HepG2 (cell line): ENCODE data around the gene CDC25C. TPM values are rescaled to one million over a fixed set of nuclear protein-coding genes. Genes with fewer than 3 reads are reported as not detected.

Experiments used
- ATAC-seq: fragments of 200-7000 bp; cut with Tn5 transposase; 3 replicates; pipeline ENCODE4 v1.9.1; 2020; ENCODE audit warnings: mild to moderate bottlenecking, moderate library complexity
- BruUV-seq: library from RNA; stranded (reverse); fragments of 400-500 nt; replicated peaks from 2 replicates; lab custom pipeline; 2021; lab: Mats Ljungman, UMichigan
- CTCF ChIA-PET: fragments of 300-600 bp; formaldehyde crosslinking; extraction: SDS; loops from one replicate; lab custom pipeline; 2021; ENCODE audit warnings: low total read pairs, inconsistent platforms, low intra/inter-chr PET ratio; lab: Yijun Ruan, JAX
- POLR2A ChIA-PET: fragments of 350-600 bp; sonication (Branson Sonifier 250); formaldehyde crosslinking; loops from one replicate; lab custom pipeline; 2020; ENCODE audit warnings: antibody characterized with exemption, inconsistent platforms; lab: Yijun Ruan, JAX
- DNase-seq: peaks from one replicate; pipeline ENCODE4 v3.0.0-alpha.2; 2015; ENCODE audit warnings: low spot score
- FAIRE-seq: peaks from 3 replicates; lab custom pipeline; 2011; peaks lifted over from hg19 to GRCh38; lab: Jason Lieb, UNC
- H2AFZ ChIP-seq: one replicate; pipeline ENCODE4 v1.6.1; 2011; ENCODE audit warnings: low read length, inconsistent platforms
- H3K27ac ChIP-seq: fragments of 300-600 bp; 3 replicates; pipeline ENCODE4 v1.8.0; 2011; ENCODE audit warnings: mixed run types, mild to moderate bottlenecking, mixed read lengths, low read length, inconsistent platforms; ENCODE audit not compliant: insufficient read depth; ENCODE audit errors: extremely low read length
- H3K27me3 ChIP-seq, 2 experiments: fragments of 200-600 bp in 1 of 2; 2 replicates in 1 of 2; 3 replicates in 1 of 2; pipeline versions ENCODE4 v1.6.0 to v1.8.0; 2011; ENCODE audit warnings: low read length in 2 of 2, mild to moderate bottlenecking in 2 of 2, moderate library complexity in 2 of 2, inconsistent platforms in 1 of 2; ENCODE audit not compliant: insufficient read depth in 2 of 2, control insufficient read depth in 1 of 2
- H3K36me3 ChIP-seq, 2 experiments: fragments of 200-600 bp in 1 of 2; replicated peaks in 1 of 2; 2 replicates in 1 of 2; 3 replicates in 1 of 2; pipeline versions ENCODE4 v1.5.1 to v1.8.0; 2011; ENCODE audit warnings: low read length in 2 of 2, inconsistent platforms in 1 of 2; ENCODE audit not compliant: insufficient read depth in 2 of 2, control insufficient read depth in 1 of 2
- H3K4me1 ChIP-seq: 2 replicates; pipeline ENCODE4 v1.5.1; 2012; ENCODE audit warnings: low read length, inconsistent platforms; ENCODE audit not compliant: insufficient read depth
- H3K4me2 ChIP-seq: 2 replicates; pipeline ENCODE4 v1.6.0; 2011; ENCODE audit warnings: low read depth, low read length, inconsistent platforms
- H3K4me3 ChIP-seq, 3 experiments: fragments of 200-600 bp in 1 of 3; sonication (generic), shearing (Covaris generic) in 1 of 3; replicated peaks in 1 of 3; 2 replicates each; pipeline ENCODE4 v1.5.1; 2011 to 2016; ENCODE audit warnings: low read length in 3 of 3, inconsistent platforms in 2 of 3, low read depth in 2 of 3, mild to moderate bottlenecking in 2 of 3, control low read depth in 1 of 3, mixed read lengths in 1 of 3; ENCODE audit not compliant: insufficient read depth in 1 of 3
- H3K79me2 ChIP-seq: one replicate; pipeline ENCODE4 v1.6.1; 2011; ENCODE audit warnings: low read length, inconsistent platforms; ENCODE audit not compliant: insufficient read depth
- H3K9ac ChIP-seq: 2 replicates; pipeline ENCODE4 v1.6.0; 2011; ENCODE audit warnings: mild to moderate bottlenecking, low read depth, low read length, inconsistent platforms; ENCODE audit not compliant: insufficient read depth
- H3K9me3 ChIP-seq: 2 replicates; pipeline ENCODE4 v1.5.1; 2012; ENCODE audit warnings: mild to moderate bottlenecking, low read length
- H4K20me1 ChIP-seq: 2 replicates; pipeline ENCODE4 v1.6.0; 2011; ENCODE audit warnings: inconsistent platforms, mild to moderate bottlenecking, low read length, moderate library complexity; ENCODE audit not compliant: insufficient read depth
- AKAP8 ChIP-seq: sonication (generic); formaldehyde crosslinking; IDR thresholded peaks from 2 replicates; pipeline ENCODE4 v1.5.1; 2020; ENCODE audit warnings: mild to moderate bottlenecking, missing genetic modification reagents
- ATF4 ChIP-seq, 2 experiments: fragments of 450-650 bp in 1 of 2; sonication (generic) in 1 of 2; formaldehyde crosslinking; IDR thresholded peaks; 2 replicates each; pipeline versions ENCODE4 v1.5.0 to v1.8.0; 2020 to 2022; ENCODE audit warnings: mild to moderate bottlenecking in 1 of 2, missing genetic modification reagents in 1 of 2
- JARID2 ChIP-seq: sonication (generic); formaldehyde crosslinking; IDR thresholded peaks from 2 replicates; pipeline ENCODE4 v1.8.1; 2023; ENCODE audit warnings: missing genetic modification reagents, inconsistent platforms; ENCODE audit not compliant: insufficient replicate concordance
- KLF11 ChIP-seq: IDR thresholded peaks from 2 replicates; pipeline ENCODE4 v1.6.1; 2016; ENCODE audit warnings: missing compliant biosample characterization
- REPIN1 ChIP-seq: sonication (generic); formaldehyde crosslinking; IDR thresholded peaks from 2 replicates; pipeline ENCODE4 v1.8.0; 2022; ENCODE audit warnings: missing genetic modification reagents, low read depth, mild to moderate bottlenecking, borderline replicate concordance
- ZFP36L2 ChIP-seq: sonication (generic); formaldehyde crosslinking; IDR thresholded peaks from 2 replicates; pipeline ENCODE4 v1.4.0; 2020; ENCODE audit warnings: missing genetic modification reagents
- ZKSCAN5 ChIP-seq: sonication (generic); formaldehyde crosslinking; IDR thresholded peaks from 2 replicates; pipeline ENCODE4 v1.5.1; 2020; ENCODE audit warnings: mild to moderate bottlenecking, missing genetic modification reagents
- ZNF138 ChIP-seq: sonication (generic); formaldehyde crosslinking; IDR thresholded peaks from 2 replicates; pipeline ENCODE4 v1.5.0; 2020; ENCODE audit warnings: mild to moderate bottlenecking, low read depth, missing genetic modification reagents
- ZNF18 ChIP-seq: sonication (generic); formaldehyde crosslinking; IDR thresholded peaks from 2 replicates; pipeline ENCODE4 v1.8.0; 2022; ENCODE audit warnings: mild to moderate bottlenecking, missing genetic modification reagents; ENCODE audit not compliant: insufficient replicate concordance
- ZNF260 ChIP-seq: sonication (generic); formaldehyde crosslinking; IDR thresholded peaks from 2 replicates; pipeline ENCODE4 v1.4.0; 2020; ENCODE audit warnings: missing genetic modification reagents, low read depth, mild to moderate bottlenecking, borderline replicate concordance
- ZNF274 ChIP-seq: sonication (generic); formaldehyde crosslinking; IDR thresholded peaks from 2 replicates; pipeline ENCODE4 v1.5.1; 2020; ENCODE audit warnings: mild to moderate bottlenecking, missing genetic modification reagents
- ZNF33B ChIP-seq: sonication (generic); formaldehyde crosslinking; IDR thresholded peaks from 2 replicates; pipeline ENCODE4 v1.5.1; 2020; ENCODE audit warnings: mild to moderate bottlenecking, missing genetic modification reagents
- ZNF577 ChIP-seq: sonication (generic); formaldehyde crosslinking; IDR thresholded peaks from 2 replicates; pipeline ENCODE4 v1.4.0; 2020; ENCODE audit warnings: mild to moderate bottlenecking, low read depth, missing genetic modification reagents, borderline replicate concordance
- ZNF7 ChIP-seq: IDR thresholded peaks from 2 replicates; pipeline ENCODE4 v1.6.1; 2016; ENCODE audit warnings: missing biosample characterization, missing genetic modification reagents
- ZNF772 ChIP-seq: sonication (generic); formaldehyde crosslinking; IDR thresholded peaks from 2 replicates; pipeline ENCODE4 v1.5.0; 2020; ENCODE audit warnings: mild to moderate bottlenecking, missing genetic modification reagents
- ZNF782 ChIP-seq: sonication (generic); formaldehyde crosslinking; IDR thresholded peaks from 2 replicates; pipeline ENCODE4 v1.4.0; 2020; ENCODE audit warnings: missing genetic modification reagents, mild to moderate bottlenecking, borderline replicate concordance
- ZSCAN29 ChIP-seq: sonication (generic); formaldehyde crosslinking; conservative IDR thresholded peaks from 2 replicates; pipeline ENCODE4 v1.4.0; 2020; ENCODE audit warnings: mild to moderate bottlenecking, missing genetic modification reagents
- WGBS: methylation state at CpG from one replicate; pipeline ENCODE4 v1.1.6; 2017; ENCODE audit warnings: low lambda C conversion rate; 5-methylcytosine and 5-hydroxymethylcytosine counted together
- in situ Hi-C: cut with HindIII; loops from 2 replicates; pipeline ENCODE4 v1.10.0; 2017; ENCODE audit warnings: low pct_unique_long_range_greater_than_20kb; ENCODE audit not compliant: extremely low pct_ligation_motif_present
- intact Hi-C: fragments of 100-400 bp; cut with micrococcal nuclease; formaldehyde crosslinking; loops from one replicate; pipeline ENCODE4 v1.10.0; 2022; ENCODE audit not compliant: unreplicated experiment
- polyA plus RNA-seq, 8 experiments: library from polyadenylated mRNA; depleted of rRNA in 3 of 8; stranded (reverse) in 7 of 8; unstranded in 1 of 8; fragments of >200 nt; fragmentation: Illumina TruSeq in 4 of 8; extraction: Trizol in 4 of 8; gene quantifications; 2 replicates each; pipeline versions ENCODE4 v1.2.1 to v1.2.3, GENCODE V29; 2011 to 2016; ENCODE audit warnings: low read depth in 4 of 8, missing spikeins in 1 of 8, mixed read lengths in 1 of 8; ENCODE audit not compliant: insufficient read depth in 1 of 8
- total RNA-seq, 5 experiments: library from RNA; depleted of rRNA; stranded (reverse); fragments of >200 nt; fragmentation: Illumina TruSeq; extraction: Trizol; gene quantifications; 2 replicates each; pipeline ENCODE4 v1.2.3, GENCODE V29; 2016; ENCODE audit warnings: low read depth in 1 of 5
- TF ChIP-seq, protein P1 (sequence below): sonication (generic); formaldehyde crosslinking; IDR thresholded peaks from 2 replicates; pipeline ENCODE4 v1.5.1; 2020; ENCODE audit warnings: mild to moderate bottlenecking, moderate library complexity, missing genetic modification reagents

CDC25C gene
- total and polyA plus RNA-seq, 2 of the 13 experiments (the other 11 are each of a cell fraction or from before 2014, with no cell fraction given): 17.7 to 27.6 TPM

GRCh38 chr5:138305797-138306196, 25.8 kb downstream of the CDC25C start:
- Histone ChIP-seq H3K9me3 (no peaks in the 10 kb centered on the region), H3K9ac (no peak overlapping the region), H3K79me2 (no peaks in the 10 kb centered on the region)
- BruUV-seq: no TSS peak
- CTCF ChIA-PET: no interaction called here
- no peak for TF ChIP-seq ZNF782 (CRISPR knock-in tag)
- TF ChIP-seq ZFP36L2: no peak
- no peak for TF ChIP-seq ZNF772 (CRISPR knock-in tag)
- no peak for TF ChIP-seq ZNF18 (CRISPR knock-in tag)
- no peak for TF ChIP-seq ATF4 (CRISPR knock-in tag; IDR thresholded peaks at IDR 0.05)
- no peak for TF ChIP-seq ZSCAN29 (CRISPR knock-in tag)
- no peak for TF ChIP-seq ZNF33B
- TF ChIP-seq REPIN1 (CRISPR knock-in tag): no peak
- no peak for TF ChIP-seq KLF11
- TF ChIP-seq ZNF260 (CRISPR knock-in tag): no peak
- TF ChIP-seq ZNF138 (CRISPR knock-in tag): no peak
- TF ChIP-seq ZNF274 (CRISPR knock-in tag): no peak
- TF ChIP-seq, protein P1, sequence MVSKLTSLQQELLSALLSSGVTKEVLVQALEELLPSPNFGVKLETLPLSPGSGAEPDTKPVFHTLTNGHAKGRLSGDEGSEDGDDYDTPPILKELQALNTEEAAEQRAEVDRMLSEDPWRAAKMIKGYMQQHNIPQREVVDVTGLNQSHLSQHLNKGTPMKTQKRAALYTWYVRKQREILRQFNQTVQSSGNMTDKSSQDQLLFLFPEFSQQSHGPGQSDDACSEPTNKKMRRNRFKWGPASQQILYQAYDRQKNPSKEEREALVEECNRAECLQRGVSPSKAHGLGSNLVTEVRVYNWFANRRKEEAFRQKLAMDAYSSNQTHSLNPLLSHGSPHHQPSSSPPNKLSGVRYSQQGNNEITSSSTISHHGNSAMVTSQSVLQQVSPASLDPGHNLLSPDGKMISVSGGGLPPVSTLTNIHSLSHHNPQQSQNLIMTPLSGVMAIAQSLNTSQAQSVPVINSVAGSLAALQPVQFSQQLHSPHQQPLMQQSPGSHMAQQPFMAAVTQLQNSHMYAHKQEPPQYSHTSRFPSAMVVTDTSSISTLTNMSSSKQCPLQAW (CRISPR knock-in tag): no peak
- TF ChIP-seq ZKSCAN5 (CRISPR knock-in tag): no peak
- TF ChIP-seq AKAP8 (CRISPR knock-in tag): no peak
- TF ChIP-seq ZNF577 (CRISPR knock-in tag): no peak
- TF ChIP-seq JARID2: no peak
- TF ChIP-seq ZNF7 (CRISPR knock-in tag): no peak
- TF ChIP-seq, all 625 proteins: peak for 0
- Histone ChIP-seq H3K4me2 (no peak overlapping the region), H3K4me1 (peaks cover 9% of the 10 kb centered on the region), H3K27me3 (no peaks in the 10 kb centered on the region), H3K27ac (no peak overlapping the region), H2AFZ (no peak overlapping the region), H3K36me3 (peaks cover 4 to 18% of the 10 kb centered on the region in 2 experiments; a peak in 4 of 5 replicates), H3K4me3 (no peak overlapping the region), H4K20me1 (no peaks in the 10 kb centered on the region)
- no peak for FAIRE-seq
- intact Hi-C loops (no loop called here), in situ Hi-C loops (no loop called here)
- peak; percentile 11 for DNase-seq
- POLR2A ChIA-PET: interaction anchor here (1.2 kb wide), 1 partner anchor 32 kb away, joined by 3 read pairs; the partner anchor contains the start of gene FAM53C
- WGBS: 100% methylated on average over 1 of the region's 1 CpG
- ATAC-seq: no peak
